Activated CD4-positive, alpha-beta T cell treated with anti-CD3 and anti-CD28 coated beads, Interleukin-2, amount 50 U/mL, for 24 hours (primary cell): ENCODE measurements around the gene SLC29A3.

ENCODE experiments used
- DNase-seq, 2 donors: peaks; one replicate each; pipeline ENCODE4 v3.0.0-alpha.2; 2020; ENCODE audit warnings: low read depth in 1 of 2, low spot score in 1 of 2

Gene SLC29A3

DNA sequence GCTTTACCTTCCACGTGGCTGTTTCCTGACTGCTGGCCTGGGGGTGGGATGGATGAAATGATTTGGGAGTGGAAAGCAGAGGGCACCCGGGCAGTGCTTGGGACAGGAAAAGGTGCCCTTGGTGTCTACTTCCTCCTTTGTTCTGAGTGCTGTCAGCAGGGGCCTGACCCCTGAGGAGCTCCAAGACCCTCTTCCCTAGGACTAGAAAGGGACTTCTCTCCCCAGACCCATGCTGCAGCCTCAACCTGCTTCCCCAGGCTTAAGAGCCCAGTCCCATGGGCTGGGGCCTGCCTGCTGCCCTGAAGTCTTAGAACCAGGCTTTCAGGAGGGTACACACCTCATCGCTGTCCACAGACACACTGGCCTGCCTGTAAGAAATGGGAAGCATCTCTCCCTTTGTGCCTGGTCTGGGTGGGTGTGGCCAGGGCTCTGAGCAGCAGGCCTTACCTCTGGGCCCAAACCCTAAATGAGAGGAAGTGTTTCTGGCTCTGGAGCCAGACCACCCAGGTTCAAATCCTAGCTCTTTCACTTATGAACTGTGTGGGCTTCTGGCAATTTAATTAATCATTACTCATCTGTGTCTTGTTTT, 90.6 kb downstream of the SLC29A3 start:
- DNase-seq, result no peak
